Measurements from ENCODE around the gene RAD50.
"Not testable (repeated sequence)": the region's sequence is repeated elsewhere in the genome, so short reads cannot be mapped to it uniquely, and the experiment has no call there.

The RAD50 gene

GRCh38 chr5:132559383-132560060 is 2.7 kb downstream of the RAD50 start:
- no peak for DNase-seq

- DNase-seq, result no peak
These were observed 4.8 kb downstream of the RAD50 start for GRCh38 chr5:132561601-132562000.

- not testable (repeated sequence) for DNase-seq
These were observed 7.8 kb downstream of the RAD50 start for GRCh38 chr5:132564555-132564954.

- DNase-seq, result no peak
These were observed 9.9 kb downstream of the RAD50 start for GRCh38 chr5:132566657-132567056.

- no peak for DNase-seq
These were observed 19.3 kb downstream of the RAD50 start for GRCh38 chr5:132576123-132576522.

GRCh38 chr5:132584560-132584959 is 27.8 kb downstream of the RAD50 start:
- not testable (repeated sequence) for DNase-seq

GRCh38 chr5:132586063-132586462 is 29.3 kb downstream of the RAD50 start:
- DNase-seq, result no peak

- DNase-seq, result no peak
These were observed 32.7 kb downstream of the RAD50 start for GRCh38 chr5:132589467-132589866.

- no peak for DNase-seq
These were observed 34.4 kb downstream of the RAD50 start for GRCh38 chr5:132591145-132591544.

- DNase-seq, result no peak
These were observed 35.7 kb downstream of the RAD50 start for GRCh38 chr5:132592521-132592920.

- DNase-seq, result no peak
These were observed 37.4 kb downstream of the RAD50 start for GRCh38 chr5:132594170-132594569.

- DNase-seq, result no peak
These were observed 38.8 kb downstream of the RAD50 start for GRCh38 chr5:132595624-132596023.

GRCh38 chr5:132601071-132601728 is 44.4 kb downstream of the RAD50 start:
- no peak for DNase-seq

- no peak for DNase-seq
These were observed 50.3 kb downstream of the RAD50 start for GRCh38 chr5:132607095-132607494.

- DNase-seq, result no peak
These were observed 51.3 kb downstream of the RAD50 start for GRCh38 chr5:132608107-132608506.

GRCh38 chr5:132611965-132612364 is 55.2 kb downstream of the RAD50 start:
- no peak for DNase-seq

- no peak for DNase-seq
These were observed 56.1 kb downstream of the RAD50 start for GRCh38 chr5:132612846-132613245.

- DNase-seq, result no peak
These were observed 64.9 kb downstream of the RAD50 start for GRCh38 chr5:132621699-132622098.

- DNase-seq, result no peak
These were observed 65.8 kb downstream of the RAD50 start for GRCh38 chr5:132622608-132623007.

GRCh38 chr5:132627470-132627869 is 70.7 kb downstream of the RAD50 start:
- no peak for DNase-seq

GRCh38 chr5:132628814-132629213 is 72.0 kb downstream of the RAD50 start:
- DNase-seq, result no peak

- no peak for DNase-seq
These were observed 72.6 kb downstream of the RAD50 start for GRCh38 chr5:132629230-132629944.

GRCh38 chr5:132633587-132633986 is 76.8 kb downstream of the RAD50 start:
- not testable (repeated sequence) for DNase-seq

- DNase-seq, result no peak
These were observed 79.1 kb downstream of the RAD50 start for GRCh38 chr5:132635873-132636272.
